Left lobe of liver (tissue), 2 donors: ENCODE measurements around the gene PTGFRN. TPM values are rescaled to one million over a fixed set of nuclear protein-coding genes. Genes with fewer than 3 reads are reported as not detected.
"Not testable (repeated sequence)": the region's sequence is repeated elsewhere in the genome, so short reads cannot be mapped to it uniquely, and the experiment has no call there.

ENCODE experiments used
- ATAC-seq: fragments of 200-7000 bp; cut with Tn5 transposase; one replicate; pipeline ENCODE4 v1.9.1; 2020; ENCODE audit warnings: mild to moderate bottlenecking, moderate library complexity
- DNase-seq: peaks from one replicate; pipeline ENCODE4 v3.0.0-alpha.2; 2020; ENCODE audit warnings: low spot score
- total RNA-seq: library from RNA; stranded (reverse); gene quantifications from one replicate; pipeline ENCODE4 v1.2.1, GENCODE V29; 2021
- donor health status: DM: no; HTN: no; CAD: no; lungs with moderate emphysema.
- donor health status: DM: no; HTN: yes; CAD: no.

Gene PTGFRN
- total RNA-seq, 1 donor from 2014 or later, result 11.9 TPM

- ATAC-seq (no peak), DNase-seq (no peak)
Observed at GRCh38 chr1:116962987-116963639, 53.4 kb downstream of the PTGFRN start.

GRCh38 chr1:116966791-116967190 lies 57.1 kb downstream of the PTGFRN start:
- DNase-seq (no peak), ATAC-seq (no peak)

- ATAC-seq (no peak), DNase-seq (no peak)
Observed at GRCh38 chr1:116968724-116969123, 59.0 kb downstream of the PTGFRN start.

- no peak for ATAC-seq
- no peak for DNase-seq
Observed at GRCh38 chr1:116971258-116971860, 61.6 kb downstream of the PTGFRN start.

GRCh38 chr1:116971965-116972673 lies 62.4 kb downstream of the PTGFRN start:
- no peak for DNase-seq
- no peak for ATAC-seq

GRCh38 chr1:116972674-116973030 lies 62.9 kb downstream of the PTGFRN start:
- ATAC-seq (no peak), DNase-seq (no peak)

- ATAC-seq, DNase-seq: not testable (repeated sequence)
Observed at GRCh38 chr1:116980309-116980708, 70.6 kb downstream of the PTGFRN start.

GRCh38 chr1:116981521-116982037 lies 71.9 kb downstream of the PTGFRN start:
- no peak for DNase-seq

GRCh38 chr1:116982319-116983004 lies 72.7 kb downstream of the PTGFRN start:
- ATAC-seq, result peak; percentile 93
- DNase-seq, result peak; percentile 66

More at GRCh38 chr1:116981521-116982037, 71.9 kb downstream of the PTGFRN start:
- ATAC-seq, result peak; percentile 70

GRCh38 chr1:116983112-116983511 lies 73.4 kb downstream of the PTGFRN start:
- DNase-seq, result no peak
- no peak for ATAC-seq

GRCh38 chr1:116983678-116984077 lies 74.0 kb downstream of the PTGFRN start:
- ATAC-seq, result no peak
- no peak for DNase-seq

- DNase-seq, result no peak
- no peak for ATAC-seq
Observed at GRCh38 chr1:116984406-116985160, 74.9 kb downstream of the PTGFRN start.

- ATAC-seq, result no peak
Observed at GRCh38 chr1:116986421-116987255, 76.9 kb downstream of the PTGFRN start.

GRCh38 chr1:116987256-116987555 lies 77.5 kb downstream of the PTGFRN start:
- no peak for ATAC-seq
- DNase-seq, result no peak

More at GRCh38 chr1:116986421-116987255, 76.9 kb downstream of the PTGFRN start:
- DNase-seq, result no peak

GRCh38 chr1:116988248-116988647 lies 78.5 kb downstream of the PTGFRN start:
- DNase-seq, result no peak
- ATAC-seq, result no peak

GRCh38 chr1:116988908-116989307 lies 79.2 kb downstream of the PTGFRN start:
- no peak for DNase-seq
- ATAC-seq, result no peak

- DNase-seq, result no peak
- no peak for ATAC-seq
Observed at GRCh38 chr1:116989835-116990234, 80.1 kb downstream of the PTGFRN start.

GRCh38 chr1:116990612-116991151 lies 81.0 kb downstream of the PTGFRN start:
- peak; percentile 60 for ATAC-seq
- no peak for DNase-seq

GRCh38 chr1:116991171-116991845 lies 81.6 kb downstream of the PTGFRN start:
- DNase-seq (no peak), ATAC-seq (peak; percentile 33)
